Endothelial cell of umbilical vein (primary cell): ENCODE data around the gene RBM20. TPM values are rescaled to one million over a fixed set of nuclear protein-coding genes. Genes with fewer than 3 reads are reported as not detected.

Experiments
- BruUV-seq: library from RNA; stranded (reverse); fragments of 400-500 nt; replicated peaks from 2 replicates; lab custom pipeline; 2021; lab: Mats Ljungman, UMichigan
- CTCF ChIA-PET: fragments of 300-600, 350-600 bp; sonication (Branson Sonifier 250); formaldehyde crosslinking; loops from one replicate; lab custom pipeline; 2021; ENCODE audit warnings: antibody characterized with exemption, inconsistent platforms; lab: Charles Lee
- POLR2A ChIA-PET: fragments of 300-600, 350-600 bp; sonication (Branson Sonifier 250); formaldehyde crosslinking; loops from one replicate; lab custom pipeline; 2021; ENCODE audit warnings: antibody characterized with exemption, inconsistent platforms; lab: Charles Lee
- DNase-seq: peaks from one replicate; pipeline ENCODE4 v3.0.0-alpha.2; 2011; ENCODE audit warnings: low read depth, low spot score
- FAIRE-seq: peaks from 2 replicates; lab custom pipeline; 2011; peaks lifted over from hg19 to GRCh38; lab: Jason Lieb, UNC
- H2AFZ ChIP-seq: 2 replicates; pipeline ENCODE4 v1.6.0; 2012; ENCODE audit warnings: low read depth, low read length, control low read depth, inconsistent platforms
- H3K27ac ChIP-seq: 2 replicates; pipeline ENCODE4 v1.5.1; 2011; ENCODE audit warnings: low read depth, mild to moderate bottlenecking, control low read depth, low read length, moderate library complexity; ENCODE audit not compliant: insufficient read depth
- H3K27me3 ChIP-seq, 2 experiments: 2 replicates each; pipeline versions ENCODE4 v1.6.0 to v1.6.1; 2011; ENCODE audit warnings: low read length in 2 of 2, mixed read lengths in 1 of 2; ENCODE audit not compliant: control insufficient read depth in 2 of 2, insufficient read depth in 2 of 2
- H3K36me3 ChIP-seq, 2 experiments: 2 replicates in 1 of 2; 3 replicates in 1 of 2; pipeline ENCODE4 v1.5.1; 2011; ENCODE audit warnings: low read length in 2 of 2, mild to moderate bottlenecking in 1 of 2, moderate library complexity in 1 of 2; ENCODE audit not compliant: control insufficient read depth in 2 of 2, insufficient read depth in 2 of 2; ENCODE audit errors: extremely low read depth in 1 of 2
- H3K4me1 ChIP-seq: 3 replicates; pipeline ENCODE4 v1.5.1; 2011; ENCODE audit warnings: mild to moderate bottlenecking, low read length; ENCODE audit not compliant: control insufficient read depth, insufficient read depth; ENCODE audit errors: extremely low read depth
- H3K4me2 ChIP-seq: 2 replicates; pipeline ENCODE4 v1.6.1; 2011; ENCODE audit warnings: low read length, control low read depth, mixed read lengths; ENCODE audit not compliant: insufficient read depth
- H3K4me3 ChIP-seq, 3 experiments: fragments of 200-600 bp in 1 of 3; sonication (generic), shearing (Covaris generic) in 1 of 3; replicated peaks in 1 of 3; 2 replicates each; pipeline ENCODE4 v1.5.1; 2011 to 2016; ENCODE audit warnings: control low read depth in 3 of 3, low read length in 3 of 3, mild to moderate bottlenecking in 2 of 3, inconsistent platforms in 1 of 3, low read depth in 1 of 3, moderate library complexity in 1 of 3; ENCODE audit not compliant: insufficient read depth in 1 of 3
- H3K79me2 ChIP-seq: 2 replicates; pipeline ENCODE4 v1.6.0; 2012; ENCODE audit warnings: low read length, inconsistent platforms; ENCODE audit not compliant: control insufficient read depth, insufficient read depth
- H3K9ac ChIP-seq: replicated peaks from 2 replicates; pipeline ENCODE3; 2011; ENCODE audit warnings: low read length, control low read depth; ENCODE audit not compliant: insufficient read depth; ENCODE audit errors: extremely low read depth
- H3K9me1 ChIP-seq: replicated peaks from 3 replicates; pipeline ENCODE4 v1.6.0; 2011; ENCODE audit warnings: mild to moderate bottlenecking, low read length; ENCODE audit not compliant: control insufficient read depth, insufficient read depth; ENCODE audit errors: extremely low read depth
- H3K9me3 ChIP-seq: replicated peaks from 2 replicates; pipeline ENCODE4 v1.5.1; 2012; ENCODE audit warnings: low read length, inconsistent platforms; ENCODE audit not compliant: control insufficient read depth, insufficient read depth
- H4K20me1 ChIP-seq: replicated peaks from 2 replicates; pipeline ENCODE3; 2011; ENCODE audit warnings: mild to moderate bottlenecking, low read length; ENCODE audit not compliant: control insufficient read depth, insufficient read depth; ENCODE audit errors: extremely low read depth
- CTCF ChIP-seq, 2 donors: IDR thresholded peaks; 1 replicate in 1 of 2; 2 replicates in 1 of 2; pipeline ENCODE4 v1.5.1; 2011; ENCODE audit warnings: low read length in 2 of 2, mild to moderate bottlenecking in 2 of 2, moderate library complexity in 2 of 2, control low read depth in 1 of 2, inconsistent platforms in 1 of 2, low read depth in 1 of 2; ENCODE audit not compliant: insufficient read depth in 1 of 2; ENCODE audit errors: extremely low read depth in 1 of 2
- EZH2 ChIP-seq: IDR thresholded peaks from 2 replicates; pipeline ENCODE4 v1.6.1; 2012; ENCODE audit warnings: borderline replicate concordance, low read depth, mild to moderate bottlenecking, moderate library complexity, low read length, inconsistent platforms; ENCODE audit not compliant: severe bottlenecking
- FOS ChIP-seq: IDR thresholded peaks from 2 replicates; pipeline ENCODE4 v1.6.1; 2011; ENCODE audit warnings: mild to moderate bottlenecking, low read length, moderate library complexity, borderline replicate concordance; ENCODE audit not compliant: insufficient read depth
- GATA2 ChIP-seq: IDR thresholded peaks from 2 replicates; pipeline ENCODE4 v1.7.0; 2011; ENCODE audit warnings: low read depth, mild to moderate bottlenecking, moderate library complexity, mixed read lengths, low read length; ENCODE audit not compliant: insufficient read length, insufficient read depth
- JUN ChIP-seq: IDR thresholded peaks from 2 replicates; pipeline ENCODE4 v1.6.1; 2011; ENCODE audit warnings: borderline replicate concordance, low read depth; ENCODE audit not compliant: insufficient read length, insufficient read depth
- MAX ChIP-seq: IDR thresholded peaks from 2 replicates; pipeline ENCODE4 v1.6.1; 2011; ENCODE audit not compliant: insufficient read depth, insufficient read length
- MYC ChIP-seq: IDR thresholded peaks from one replicate; pipeline ENCODE4 v1.6.1; 2011; ENCODE audit warnings: mild to moderate bottlenecking, low read depth, low read length
- POLR2A ChIP-seq: IDR thresholded peaks from 2 replicates; pipeline ENCODE4 v1.6.1; 2012; ENCODE audit warnings: low read depth, mild to moderate bottlenecking, control low read depth, low read length
- POLR2AphosphoS5 ChIP-seq: IDR thresholded peaks from 2 replicates; pipeline ENCODE4 v1.6.1; 2012; ENCODE audit warnings: low read depth, mild to moderate bottlenecking, control low read depth, low read length, moderate library complexity; ENCODE audit not compliant: insufficient read depth
- dilution Hi-C: fragments of 300-500 bp; cut with MboI; formaldehyde crosslinking; loops from one replicate; pipeline ENCODE4 v1.15.0; 2019; ENCODE audit warnings: low sequenced_read_pairs; ENCODE audit not compliant: extremely low pct_ligation_motif_present
- intact Hi-C: fragments of 100-400 bp; cut with micrococcal nuclease; formaldehyde crosslinking; loops from one replicate; pipeline ENCODE4 v1.10.0; 2022
- polyA plus RNA-seq, 4 experiments: library from polyadenylated mRNA; depleted of rRNA in 3 of 4; stranded (reverse) in 3 of 4; unstranded in 1 of 4; fragments of >200 nt; gene quantifications; 2 replicates each; pipeline versions ENCODE4 v1.2.1 to v1.2.3, GENCODE V29; 2011 to 2012; ENCODE audit warnings: missing spikeins in 1 of 4
- total RNA-seq: library from RNA; stranded (reverse); gene quantifications from 2 replicates; pipeline ENCODE4 v1.2.3, GENCODE V29; 2021

Gene RBM20
- total and polyA plus RNA-seq, 2 donors (not counting 3 experiments of a cell fraction or from before 2014, with no cell fraction given): 0.04 TPM; not detected in 1

DNA sequence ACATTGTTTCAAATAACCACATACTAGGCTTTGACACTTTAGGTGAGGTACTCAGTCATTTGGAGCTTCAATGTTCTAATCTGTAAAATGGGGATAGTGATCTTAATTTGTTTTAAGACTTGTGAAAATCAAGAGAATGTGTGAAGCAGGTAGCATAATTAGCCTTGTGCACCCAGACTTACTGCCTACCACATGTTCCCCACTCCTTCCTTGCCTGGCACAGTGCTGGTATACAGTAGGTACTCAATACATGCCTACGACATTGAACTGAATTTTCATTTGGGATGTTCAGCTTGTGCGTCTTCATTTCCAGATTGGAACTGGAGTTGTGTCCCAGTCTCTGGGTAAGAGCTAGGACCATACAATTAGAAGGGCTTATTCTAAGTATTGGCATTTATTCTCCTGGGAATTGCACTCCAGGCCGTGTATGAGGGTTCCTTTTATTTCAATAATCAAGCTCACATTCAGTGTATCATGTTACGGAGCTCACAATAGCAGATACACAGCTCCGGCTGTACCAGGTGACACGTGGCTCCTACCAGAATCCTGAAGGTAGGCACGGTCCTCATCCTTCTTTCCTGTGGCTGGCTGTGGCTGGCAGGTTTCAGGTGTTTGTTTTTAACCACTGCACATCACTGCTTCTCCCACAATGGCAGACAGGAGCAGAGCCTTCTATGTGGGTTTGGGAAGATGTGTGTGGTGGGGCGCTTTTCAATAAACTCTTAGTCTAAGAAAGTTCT is 118.1 kb downstream of the RBM20 start:
- CTCF ChIA-PET: no interaction called here
- Histone ChIP-seq H3K27ac (no peak overlapping the region), H3K36me3 (no peaks in the 10 kb centered on the region), H3K9ac (no peak overlapping the region), H3K4me3 (no peak overlapping the region), H3K9me3 (no peaks in the 10 kb centered on the region), H3K4me1 (peaks cover 18% of the 10 kb centered on the region), H3K9me1 (no peaks in the 10 kb centered on the region), H2AFZ (no peak overlapping the region), H3K79me2 (no peaks in the 10 kb centered on the region), H3K4me2 (no peak overlapping the region), H3K27me3 (peaks cover 0 to 13% of the 10 kb centered on the region in 2 experiments), H4K20me1 (no peaks in the 10 kb centered on the region)
- intact Hi-C loops: no loop called here
- no peak for DNase-seq
- dilution Hi-C loops: no loop called here
- no peak for FAIRE-seq
- POLR2A ChIA-PET: no interaction called here
- BruUV-seq: no TSS peak
- no peak for TF ChIP-seq MAX
- no peak for TF ChIP-seq EZH2
- TF ChIP-seq MYC: no peak
- no peak for TF ChIP-seq POLR2AphosphoS5
- TF ChIP-seq FOS: no peak

- no peak overlapping the region for H3K9ac ChIP-seq
- H3K9me1 ChIP-seq: no peaks in the 10 kb centered on the region
- DNase-seq (no peak), FAIRE-seq (no peak)
- H3K27me3 ChIP-seq: peaks cover 0 to 13% of the 10 kb centered on the region in 2 experiments
- POLR2A ChIA-PET: no interaction called here
- no peaks in the 10 kb centered on the region for H3K79me2 ChIP-seq
- no peak overlapping the region for H3K27ac ChIP-seq
- CTCF ChIA-PET: no interaction called here
- H3K4me2 ChIP-seq: no peak overlapping the region
- intact Hi-C loops: no loop called here
- H3K9me3 ChIP-seq: no peaks in the 10 kb centered on the region
- H3K4me1 ChIP-seq: peaks cover 18% of the 10 kb centered on the region
- no peaks in the 10 kb centered on the region for H3K36me3 ChIP-seq
- H3K4me3 ChIP-seq: no peak overlapping the region
- BruUV-seq: no TSS peak
- H4K20me1 ChIP-seq: no peaks in the 10 kb centered on the region
- H2AFZ ChIP-seq: no peak overlapping the region
- dilution Hi-C loops: no loop called here
- TF ChIP-seq JUN (no peak), POLR2A (no peak), GATA2 (no peak), CTCF (IDR thresholded peaks at IDR 0.05; ENCODE audit: extremely low read depth in 1 of 2, insufficient read depth in 1 of 2, low read depth in 1 of 2, low read length in 2 of 2) (no peak), FOS (no peak), POLR2AphosphoS5 (no peak), EZH2 (no peak), MYC (no peak), MAX (no peak)
These were observed 118.7 kb downstream of the RBM20 start for GRCh38 chr10:110762849-110763211.
